SU-DHL-6 (cell line): ENCODE data around the gene C12orf75.
"Not testable (repeated sequence)": the region's sequence is repeated elsewhere in the genome, so short reads cannot be mapped to it uniquely, and the experiment has no call there.

Experiments
- EZH2phosphoT487 ChIP-seq: fragments of 200-600 bp; sonication (generic), shearing (Covaris generic); conservative IDR thresholded peaks from 2 replicates; pipeline ENCODE4 v1.6.1; 2018; ENCODE audit warnings: mild to moderate bottlenecking, antibody characterized with exemption, low read length, moderate library complexity, mixed read lengths
- TF ChIP-seq, protein P1 (sequence below): fragments of 200-600 bp; sonication (generic); IDR thresholded peaks from one replicate; pipeline ENCODE4 v1.5.1; 2017; ENCODE audit warnings: antibody characterized with exemption, mild to moderate bottlenecking, low read length, moderate library complexity; ENCODE audit not compliant: insufficient read depth, poor library complexity, severe bottlenecking

DNA sequence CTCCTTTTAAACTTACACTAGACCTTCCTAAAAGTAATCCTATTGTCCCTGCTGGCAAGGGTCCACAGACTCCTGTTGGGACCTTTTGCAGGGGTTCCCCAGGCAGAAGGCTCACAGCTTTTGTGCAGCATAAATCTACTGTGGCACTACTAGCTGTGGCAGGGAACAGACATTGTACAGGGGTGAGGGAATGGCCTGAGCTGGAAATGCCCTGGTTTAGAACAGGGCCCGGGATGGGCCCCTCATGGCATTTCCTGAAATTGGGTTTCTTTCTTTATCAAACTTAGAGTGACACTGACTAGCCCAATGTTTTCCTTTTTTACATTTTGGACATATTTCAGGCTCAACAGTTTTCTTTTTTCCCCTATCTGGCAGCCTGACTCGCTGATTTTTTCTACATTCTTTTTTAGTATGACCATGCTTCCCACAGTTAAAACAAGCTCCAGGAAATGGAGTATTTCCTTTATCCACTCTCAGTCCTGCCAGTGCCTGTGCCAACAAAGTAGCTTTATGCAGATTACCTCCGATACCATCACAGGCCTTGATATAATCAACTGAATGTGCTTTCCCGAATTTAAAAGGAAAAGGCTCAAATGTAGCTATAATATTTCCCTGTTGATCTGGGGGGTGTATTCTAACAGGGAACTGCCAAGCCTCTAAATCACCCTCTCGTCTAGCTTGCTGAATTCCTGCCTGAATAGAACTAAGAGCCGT, 22.7 kb upstream of the C12orf75 start:
- not testable (repeated sequence) for TF ChIP-seq EZH2phosphoT487
- TF ChIP-seq, protein P1, sequence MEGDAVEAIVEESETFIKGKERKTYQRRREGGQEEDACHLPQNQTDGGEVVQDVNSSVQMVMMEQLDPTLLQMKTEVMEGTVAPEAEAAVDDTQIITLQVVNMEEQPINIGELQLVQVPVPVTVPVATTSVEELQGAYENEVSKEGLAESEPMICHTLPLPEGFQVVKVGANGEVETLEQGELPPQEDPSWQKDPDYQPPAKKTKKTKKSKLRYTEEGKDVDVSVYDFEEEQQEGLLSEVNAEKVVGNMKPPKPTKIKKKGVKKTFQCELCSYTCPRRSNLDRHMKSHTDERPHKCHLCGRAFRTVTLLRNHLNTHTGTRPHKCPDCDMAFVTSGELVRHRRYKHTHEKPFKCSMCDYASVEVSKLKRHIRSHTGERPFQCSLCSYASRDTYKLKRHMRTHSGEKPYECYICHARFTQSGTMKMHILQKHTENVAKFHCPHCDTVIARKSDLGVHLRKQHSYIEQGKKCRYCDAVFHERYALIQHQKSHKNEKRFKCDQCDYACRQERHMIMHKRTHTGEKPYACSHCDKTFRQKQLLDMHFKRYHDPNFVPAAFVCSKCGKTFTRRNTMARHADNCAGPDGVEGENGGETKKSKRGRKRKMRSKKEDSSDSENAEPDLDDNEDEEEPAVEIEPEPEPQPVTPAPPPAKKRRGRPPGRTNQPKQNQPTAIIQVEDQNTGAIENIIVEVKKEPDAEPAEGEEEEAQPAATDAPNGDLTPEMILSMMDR: not testable (repeated sequence)
